HG02798 (cell line): ENCODE results near the gene HNF1B.
"Not testable (repeated sequence)": the region's sequence is repeated elsewhere in the genome, so short reads cannot be mapped to it uniquely, and the experiment has no call there.

ENCODE experiments used
- ATAC-seq: cut with Tn5 transposase; IDR thresholded peaks from one replicate; pipeline ENCODE4 v1.9.1; 2021; ENCODE audit warnings: mild to moderate bottlenecking; ENCODE audit not compliant: unreplicated experiment, poor library complexity

HNF1B gene

GRCh38 chr17:37708616-37709212, 36.1 kb downstream of the HNF1B start:
- ATAC-seq: no peak

- no peak for ATAC-seq
Measured at GRCh38 chr17:37708008-37708615, 36.7 kb downstream of the HNF1B start.

GRCh38 chr17:37706446-37706845, 38.4 kb downstream of the HNF1B start:
- no peak for ATAC-seq

GRCh38 chr17:37702598-37702997, 42.3 kb downstream of the HNF1B start:
- ATAC-seq: no peak

DNA sequence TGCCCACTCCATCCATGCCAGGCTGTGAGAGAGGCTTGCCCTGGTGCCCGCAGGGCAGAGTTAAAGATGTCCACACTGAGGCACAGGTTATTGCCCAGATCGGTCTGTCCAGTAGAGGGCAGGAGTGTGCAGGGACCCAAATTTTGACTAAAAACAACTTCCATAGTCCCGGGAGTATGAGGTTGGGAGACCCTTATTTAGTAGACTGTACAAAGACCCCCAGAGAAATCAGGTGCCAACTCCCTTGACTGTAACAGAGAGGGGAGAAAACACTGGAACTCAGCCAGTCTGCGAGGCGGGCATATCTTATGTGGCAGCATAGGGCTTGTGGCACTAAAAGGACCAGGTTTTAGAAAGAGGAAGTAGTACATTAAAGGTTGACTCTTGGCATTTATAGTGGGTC, 43.4 kb downstream of the HNF1B start:
- ATAC-seq: no peak

GRCh38 chr17:37700881-37701280, 44.0 kb downstream of the HNF1B start:
- no peak for ATAC-seq

- ATAC-seq: no peak
Measured at GRCh38 chr17:37699285-37699973, 45.4 kb downstream of the HNF1B start.

- no peak for ATAC-seq
Measured at GRCh38 chr17:37698911-37699255, 46.0 kb downstream of the HNF1B start.

GRCh38 chr17:37698132-37698910, 46.5 kb downstream of the HNF1B start:
- ATAC-seq: no peak

- no peak for ATAC-seq
Measured at GRCh38 chr17:37697381-37697780, 47.5 kb downstream of the HNF1B start.

- no peak for ATAC-seq
Measured at GRCh38 chr17:37696366-37696765, 48.5 kb downstream of the HNF1B start.

- no peak for ATAC-seq
Measured at GRCh38 chr17:37695726-37696125, 49.1 kb downstream of the HNF1B start.

GRCh38 chr17:37694734-37695133, 50.1 kb downstream of the HNF1B start:
- no peak for ATAC-seq

- ATAC-seq: no peak
Measured at GRCh38 chr17:37693328-37693727, 51.5 kb downstream of the HNF1B start.

DNA sequence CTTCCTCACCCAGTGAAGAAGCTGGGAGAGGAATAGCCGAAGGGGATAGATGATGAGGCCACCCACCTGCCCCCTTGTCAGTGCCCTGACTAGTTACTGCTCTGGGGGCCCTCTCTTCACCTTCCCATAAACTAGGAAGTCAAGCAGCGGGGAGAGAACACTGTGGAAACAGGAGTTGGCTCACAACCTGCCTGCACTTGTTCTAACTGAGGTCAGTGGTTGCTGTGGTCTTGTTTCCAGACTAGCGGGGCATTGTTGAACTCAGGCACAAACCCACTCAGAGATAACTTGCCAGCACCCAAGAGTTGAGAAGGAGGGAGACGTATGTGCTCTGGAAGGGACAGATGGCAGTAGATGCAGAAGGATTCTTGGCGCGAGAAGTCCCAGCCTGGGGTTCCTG, 53.1 kb downstream of the HNF1B start:
- ATAC-seq: no peak

DNA sequence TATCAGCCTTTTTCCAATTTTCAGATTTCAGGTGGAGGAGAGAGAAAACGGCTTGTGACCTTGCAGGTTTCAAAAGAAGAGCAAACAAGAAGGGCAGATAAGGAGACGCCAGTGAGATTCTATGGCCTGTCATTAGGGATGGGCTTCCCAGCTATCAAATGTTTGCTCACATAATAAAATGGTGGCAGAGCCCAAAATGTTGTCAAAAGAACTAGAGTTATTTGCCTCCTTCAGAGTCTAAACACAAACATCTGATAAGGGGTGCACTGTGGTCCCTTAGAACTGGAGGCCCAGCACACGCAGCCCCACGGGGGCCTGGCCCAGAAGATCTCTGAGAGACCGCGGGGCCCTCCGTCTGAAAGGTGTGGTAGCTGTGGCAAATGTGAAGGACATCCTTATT, 55.5 kb downstream of the HNF1B start:
- no peak for ATAC-seq

GRCh38 chr17:37683454-37683984, 61.3 kb downstream of the HNF1B start:
- no peak for ATAC-seq

DNA sequence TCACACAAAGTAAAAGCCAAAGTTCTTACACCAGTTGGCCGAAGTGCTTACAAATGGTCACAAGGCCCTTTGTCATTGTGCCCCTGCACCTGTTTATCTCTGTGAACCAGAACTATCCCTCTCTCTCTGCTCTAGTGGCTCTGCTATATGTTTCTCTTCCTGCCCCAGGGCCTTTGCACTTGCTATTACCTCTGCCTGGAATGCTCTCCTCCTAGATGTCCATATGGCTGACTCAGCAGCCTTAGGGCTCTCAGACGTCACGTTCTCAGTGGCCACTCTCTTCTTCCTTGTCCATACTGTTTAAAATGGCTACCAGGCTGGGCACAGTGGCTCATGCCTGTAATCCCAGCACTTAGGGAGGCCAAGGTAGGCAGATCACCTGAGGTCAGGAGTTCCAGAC, 62.9 kb downstream of the HNF1B start:
- ATAC-seq: no peak

DNA sequence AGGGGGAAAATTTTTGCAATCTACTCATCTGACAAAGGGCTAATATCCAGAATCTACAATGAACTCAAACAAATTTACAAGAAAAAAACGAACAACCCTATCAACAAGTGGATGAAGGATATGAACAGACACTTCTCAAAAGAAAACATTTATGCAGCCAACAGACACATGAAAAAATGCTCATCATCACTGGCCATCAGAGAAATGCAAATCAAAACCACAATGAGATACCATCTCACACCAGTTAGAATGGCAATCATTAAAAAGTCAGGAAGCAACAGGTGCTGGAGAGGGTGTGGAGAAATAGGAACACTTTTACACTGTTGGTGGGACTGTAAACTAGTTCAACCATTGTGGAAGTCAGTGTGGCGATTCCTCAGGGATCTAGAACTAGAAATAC, 64.9 kb downstream of the HNF1B start:
- not testable (repeated sequence) for ATAC-seq

GRCh38 chr17:37678036-37678435, 66.8 kb downstream of the HNF1B start:
- ATAC-seq: no peak

- ATAC-seq: no peak
Measured at GRCh38 chr17:37677021-37677420, 67.8 kb downstream of the HNF1B start.
